Heart right ventricle (tissue), 16 donors: ENCODE measurements around the gene ADAMTS17. TPM values are rescaled to one million over a fixed set of nuclear protein-coding genes. Genes with fewer than 3 reads are reported as not detected.

ENCODE experiments used
- ATAC-seq, 8 donors: fragments of 200-7000 bp; cut with Tn5 transposase; one replicate each; pipeline ENCODE4 v1.9.1; 2020; ENCODE audit warnings: mild to moderate bottlenecking in 8 of 8, moderate library complexity in 8 of 8, moderate number of reproducible peaks in 1 of 8
- DNase-seq, 2 donors: peaks; one replicate each; pipeline ENCODE4 v3.0.0-alpha.2; 2020
- H3K27ac ChIP-seq, 10 donors: fragments of 200-600 bp; sonication (generic) in 2 of 10; one replicate each; pipeline versions ENCODE4 v1.5.0 to v1.8.0; 2020 to 2022; ENCODE audit warnings: mild to moderate bottlenecking in 3 of 10
- H3K27me3 ChIP-seq, 7 donors: fragments of 200-600 bp; one replicate each; pipeline ENCODE4 v1.8.0; 2021 to 2022; ENCODE audit warnings: mild to moderate bottlenecking in 2 of 7
- H3K36me3 ChIP-seq, 9 donors: fragments of 200-600 bp; sonication (generic) in 1 of 9; one replicate each; pipeline versions ENCODE4 v1.5.0 to v1.8.0; 2020 to 2022; ENCODE audit warnings: mild to moderate bottlenecking in 2 of 9
- H3K4me1 ChIP-seq, 9 donors: fragments of 200-600 bp; sonication (generic) in 1 of 9; one replicate each; pipeline versions ENCODE4 v1.5.0 to v1.8.0; 2020 to 2022; ENCODE audit warnings: mild to moderate bottlenecking in 4 of 9
- H3K4me3 ChIP-seq, 10 donors: fragments of 200-600 bp; sonication (generic) in 2 of 10; one replicate each; pipeline versions ENCODE4 v1.5.0 to v1.8.0; 2020 to 2022; ENCODE audit warnings: mild to moderate bottlenecking in 7 of 10, moderate library complexity in 2 of 10
- H3K9me3 ChIP-seq, 11 donors: fragments of 200-600 bp in 10 of 11; sonication (generic) in 2 of 11; one replicate each; pipeline versions ENCODE4 v1.5.0 to v1.8.0; 2013 to 2022; ENCODE audit warnings: mild to moderate bottlenecking in 2 of 11, control low read depth in 1 of 11, moderate library complexity in 1 of 11
- WGBS, 2 donors: extraction: QIAGEN DNeasy Blood & Tissue Kit; methylation state at CpG; one replicate each; pipeline ENCODE4 v1.1.7; 2013; ENCODE audit warnings: inconsistent platforms in 1 of 2; 5-methylcytosine and 5-hydroxymethylcytosine counted together
- intact Hi-C, 10 donors: fragments of 100-400 bp; cut with DNase I; formaldehyde crosslinking; loops; one replicate each; pipeline versions ENCODE4 v1.11.1 to v1.14.2; 2022
- polyA plus RNA-seq, 2 donors: library from polyadenylated mRNA; stranded (reverse); fragments of 200-250 nt; gene quantifications; one replicate each; pipeline ENCODE4 v1.2.3, GENCODE V29; 2013
- total RNA-seq, 10 donors: library from RNA; stranded (reverse); fragmentation: NEBNext Ultra II Directional in 3 of 10; extraction: Animal tissue kit (Norgen Biotek cat#: 25700) in 3 of 10; gene quantifications; one replicate each; pipeline versions ENCODE4 v1.2.1 to v1.2.4, GENCODE V29; 2021 to 2023
- TF ChIP-seq, protein P1 (sequence below), 9 donors: fragments of 200-600 bp; sonication (generic) in 2 of 9; IDR thresholded peaks; one replicate each; pipeline versions ENCODE4 v1.5.0 to v1.8.0; 2021 to 2022; ENCODE audit warnings: antibody characterized with exemption in 9 of 9, mild to moderate bottlenecking in 5 of 9, moderate library complexity in 1 of 9
- donor health status: Arrhythmogenic right ventricular cardiomyopathy.
- donor health status: ischemic (EF 13 %, LVEDD 7.1; RV severe dilation, severe dysfunction).
- donor health status: healthy with polysubstance abuse.
- donor health status: DM: no; HTN: yes; CAD: no.
- donor health status: DM: no; HTN: no; CAD: no.
- donor health status: ischemic (EF 25% LVEDD 6.9; RV normal size, moderate dysfunction).
- donor health status: ischemic (EF 25% LVEDD 5.7; RV mildly dilated, moderate dysfunction).
- donor health status: healthy.
- donor health status: DM: yes; HTN: yes; CAD: no.
- donor health status: Ischemic cardiomyopathy.
- donor health status: ischemic (EF 35%, LVEDD 5.7; RV mildly dilated, moderate dysfunction).
- donor health status: nonischemic (EF 11% LVEDD 7.7; RV severe dilation, severe dysfunction).
- donor health status: DM: yes; HTN: yes; CAD: no.
- donor health status: PGD.
- donor health status: ischemic (EF 29% LVEDD 5.4; RV normal size, mild dysfunction).
- donor health status: nonischemic (EF 23%, LVEDD 6.1; RV moderate dilation, normal function).

The ADAMTS17 gene
- total and polyA plus RNA-seq, 12 donors = 0.47 to 5.0 (median 1.2) TPM

DNA sequence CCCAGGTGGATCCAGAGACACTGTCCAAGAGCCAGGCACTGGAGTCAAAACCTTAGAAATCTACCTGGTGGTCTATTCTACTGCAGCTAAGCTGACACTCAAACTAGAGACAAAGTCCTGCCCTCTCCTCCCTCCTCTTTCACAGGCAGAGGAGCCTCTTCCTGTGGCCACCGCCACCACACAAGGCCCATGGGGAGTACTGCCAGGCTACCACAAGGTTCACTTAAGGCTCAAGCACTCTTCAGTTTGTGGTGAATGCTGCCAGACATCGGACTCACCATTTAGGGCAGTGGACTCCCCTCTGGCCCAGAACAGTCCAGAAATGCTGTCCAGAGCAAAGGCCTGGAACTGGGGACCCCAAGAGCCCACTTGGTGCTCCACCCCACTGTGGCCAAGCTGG, 160.9 kb downstream of the ADAMTS17 start:
- intact Hi-C loops = no loop called here
- H3K4me3 ChIP-seq = no peak overlapping the region
- no peak overlapping the region for H3K27ac ChIP-seq

DNA sequence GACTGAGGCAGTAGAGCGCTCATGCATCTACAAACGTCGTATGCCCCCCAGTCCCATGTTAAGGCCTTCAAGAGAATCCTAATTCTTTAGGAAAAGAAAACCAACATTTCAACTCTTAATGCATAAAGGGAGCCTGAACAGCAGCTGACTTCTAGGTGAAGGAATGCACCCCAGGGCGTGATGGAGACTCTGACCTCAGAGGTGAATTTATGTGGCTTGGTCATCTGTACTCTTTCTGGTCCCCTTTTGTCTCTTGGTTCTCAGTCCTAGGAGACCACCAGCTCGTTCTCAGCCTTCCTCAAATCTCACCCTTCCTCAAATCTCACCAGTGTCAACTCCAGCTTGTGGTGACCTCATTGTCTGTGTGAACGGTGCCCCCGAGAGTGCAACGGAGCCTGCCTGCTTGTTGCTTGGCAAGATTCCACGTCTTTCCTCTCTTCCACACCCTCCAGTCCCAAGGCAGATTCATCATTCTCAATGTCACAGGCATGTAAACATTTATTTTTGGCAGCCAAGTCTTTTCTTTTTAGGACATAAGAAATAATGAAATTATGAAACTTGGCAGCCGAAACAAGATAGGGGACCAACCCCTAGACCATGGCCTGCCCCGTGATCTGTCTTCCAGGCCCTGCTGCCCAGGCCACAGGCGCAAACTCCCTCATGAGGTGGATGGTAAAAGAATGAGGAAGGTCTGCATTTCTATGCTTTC, 166.2 kb downstream of the ADAMTS17 start:
- Histone ChIP-seq H3K4me3 (no peak overlapping the region), H3K9me3 (peaks cover 0 to 42% (median 18%) of the 10 kb centered on the region in 11 donors), H3K27ac (no peak overlapping the region), H3K27me3 (no peaks in the 10 kb centered on the region), H3K36me3 (no peaks in the 10 kb centered on the region), H3K4me1 (no peaks in the 10 kb centered on the region)
- TF ChIP-seq, protein P1, sequence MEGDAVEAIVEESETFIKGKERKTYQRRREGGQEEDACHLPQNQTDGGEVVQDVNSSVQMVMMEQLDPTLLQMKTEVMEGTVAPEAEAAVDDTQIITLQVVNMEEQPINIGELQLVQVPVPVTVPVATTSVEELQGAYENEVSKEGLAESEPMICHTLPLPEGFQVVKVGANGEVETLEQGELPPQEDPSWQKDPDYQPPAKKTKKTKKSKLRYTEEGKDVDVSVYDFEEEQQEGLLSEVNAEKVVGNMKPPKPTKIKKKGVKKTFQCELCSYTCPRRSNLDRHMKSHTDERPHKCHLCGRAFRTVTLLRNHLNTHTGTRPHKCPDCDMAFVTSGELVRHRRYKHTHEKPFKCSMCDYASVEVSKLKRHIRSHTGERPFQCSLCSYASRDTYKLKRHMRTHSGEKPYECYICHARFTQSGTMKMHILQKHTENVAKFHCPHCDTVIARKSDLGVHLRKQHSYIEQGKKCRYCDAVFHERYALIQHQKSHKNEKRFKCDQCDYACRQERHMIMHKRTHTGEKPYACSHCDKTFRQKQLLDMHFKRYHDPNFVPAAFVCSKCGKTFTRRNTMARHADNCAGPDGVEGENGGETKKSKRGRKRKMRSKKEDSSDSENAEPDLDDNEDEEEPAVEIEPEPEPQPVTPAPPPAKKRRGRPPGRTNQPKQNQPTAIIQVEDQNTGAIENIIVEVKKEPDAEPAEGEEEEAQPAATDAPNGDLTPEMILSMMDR (IDR thresholded peaks at IDR 0.05) = no peak
- intact Hi-C loops = no loop called here
- WGBS, 2 donors = 65 to 77% methylated on average over 12 of the region's 12 CpGs
- no peak for ATAC-seq
- DNase-seq = no peak

More for the DNA sequence above, 160.9 kb downstream of the ADAMTS17 start:
- DNase-seq = no peak
- H3K27me3 ChIP-seq = no peaks in the 10 kb centered on the region
- H3K4me1 ChIP-seq = no peaks in the 10 kb centered on the region
- ATAC-seq = no peak
- H3K36me3 ChIP-seq = no peaks in the 10 kb centered on the region
- WGBS, 2 donors = 84 to 91% methylated on average over 2 of the region's 2 CpGs
- H3K9me3 ChIP-seq = peaks cover 0 to 8% (median 0%) of the 10 kb centered on the region in 11 donors
- TF ChIP-seq, protein P1 (IDR thresholded peaks at IDR 0.05) = no peak

DNA sequence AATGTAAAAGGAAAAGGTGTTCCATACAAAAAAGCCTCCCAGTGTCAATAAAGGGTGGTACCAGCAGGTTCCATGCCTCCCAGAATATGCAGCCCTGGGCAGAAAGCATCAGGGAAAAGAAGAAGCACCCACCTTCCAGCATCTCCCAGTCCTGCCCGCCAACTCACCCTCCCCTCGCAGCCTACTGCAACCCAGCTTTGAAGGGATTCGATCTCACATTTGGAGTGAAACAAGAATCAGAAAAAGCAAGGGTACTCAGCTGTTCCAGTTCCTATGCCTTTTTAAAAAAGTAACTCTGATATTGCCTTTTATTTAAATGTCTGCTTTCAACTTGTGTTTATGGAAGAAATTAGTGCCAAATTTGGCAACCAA, 166.9 kb downstream of the ADAMTS17 start:
- DNase-seq (no peak), ATAC-seq (no peak)
- intact Hi-C loops = no loop called here
- Histone ChIP-seq H3K36me3 (no peaks in the 10 kb centered on the region), H3K27ac (no peak overlapping the region), H3K4me3 (no peak overlapping the region), H3K27me3 (no peaks in the 10 kb centered on the region), H3K4me1 (no peaks in the 10 kb centered on the region), H3K9me3 (peaks cover 0 to 42% (median 18%) of the 10 kb centered on the region in 11 donors)
- 94 to 95% methylated on average over 3 of the region's 3 CpGs for WGBS, 2 donors
- TF ChIP-seq, protein P1 (IDR thresholded peaks at IDR 0.05) = no peak

DNA sequence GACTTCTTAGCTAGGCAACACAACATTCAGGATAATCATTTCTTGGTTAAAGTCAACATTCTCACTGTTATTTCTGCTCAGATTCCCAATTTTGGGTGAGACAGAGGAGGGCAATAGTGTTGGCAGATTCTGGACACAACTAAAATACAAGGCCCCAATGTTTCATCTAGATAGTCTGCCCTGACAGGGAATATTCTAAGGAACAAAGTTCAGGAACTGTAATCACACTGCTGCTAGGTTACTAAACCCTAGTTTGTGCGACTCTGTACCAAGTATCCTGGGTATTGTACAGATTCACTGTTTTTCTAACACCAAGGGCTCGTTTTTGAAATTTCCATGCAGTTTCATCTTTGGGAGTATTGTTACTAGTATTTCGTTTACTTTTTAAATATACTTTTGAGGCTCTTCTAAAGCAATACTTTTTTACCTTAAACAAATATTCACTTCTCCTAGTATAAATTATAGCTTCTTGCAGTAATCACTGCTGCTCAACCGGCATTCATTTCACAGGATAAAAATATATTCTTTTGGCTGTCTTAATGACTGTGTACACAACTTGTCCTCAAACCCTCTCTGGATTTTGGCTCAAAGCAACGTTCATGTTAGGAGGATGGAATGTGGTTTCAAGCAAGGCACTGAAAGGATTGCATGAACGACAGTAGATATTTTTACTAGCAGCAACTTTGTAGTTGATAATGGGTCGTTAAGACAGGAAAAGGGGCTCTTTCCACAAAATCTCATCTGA, 167.4 kb downstream of the ADAMTS17 start:
- DNase-seq (no peak), ATAC-seq (no peak)
- peaks cover 0 to 42% (median 18%) of the 10 kb centered on the region in 11 donors for H3K9me3 ChIP-seq
- 47 to 55% methylated on average over 7 of the region's 7 CpGs for WGBS, 2 donors
- TF ChIP-seq, protein P1 (IDR thresholded peaks at IDR 0.05) = no peak
- no peak overlapping the region for H3K4me3 ChIP-seq
- H3K4me1 ChIP-seq = no peaks in the 10 kb centered on the region
- intact Hi-C loops = no loop called here
- H3K27me3 ChIP-seq = no peaks in the 10 kb centered on the region
- no peaks in the 10 kb centered on the region for H3K36me3 ChIP-seq
- no peak overlapping the region for H3K27ac ChIP-seq
